Measurements from ENCODE around the gene RGS5.
"Not testable (repeated sequence)": the region's sequence is repeated elsewhere in the genome, so short reads cannot be mapped to it uniquely, and the experiment has no call there.

RGS5 gene
- 0.17 to 0.82 reads per million in 2 donors for total RNA-seq

- DNase-seq = no peak
These were observed at the start of gene RGS5 for GRCh38 chr1:163202833-163203451. Gene RGS5, minus strand, starts transcription at chr1:163202916. Its CDS starts 81 bp downstream, at chr1:163202835.

- DNase-seq = no peak
These were observed 47.8 kb upstream of the RGS5 start for GRCh38 chr1:163250382-163250974.

DNA sequence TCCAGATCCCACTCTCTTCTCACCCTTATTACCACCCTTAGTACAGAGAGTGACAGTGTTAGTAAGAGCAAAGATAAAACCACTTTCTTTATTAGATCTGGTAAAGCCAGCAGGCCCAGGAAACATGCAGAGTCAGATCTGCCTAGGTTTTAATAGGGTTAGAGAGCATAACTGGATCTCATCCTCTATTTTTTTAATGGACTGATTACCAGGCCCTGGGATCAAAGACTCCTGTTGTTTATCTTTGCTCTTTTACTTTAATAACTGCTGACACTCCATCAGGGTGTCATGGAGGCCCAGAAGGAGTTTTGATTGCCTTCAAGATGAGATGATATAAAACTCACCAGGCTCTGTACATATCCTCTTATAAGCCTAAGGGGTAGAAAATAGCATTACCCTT, 45.3 kb upstream of the RGS5 start:
- DNase-seq = no peak

DNA sequence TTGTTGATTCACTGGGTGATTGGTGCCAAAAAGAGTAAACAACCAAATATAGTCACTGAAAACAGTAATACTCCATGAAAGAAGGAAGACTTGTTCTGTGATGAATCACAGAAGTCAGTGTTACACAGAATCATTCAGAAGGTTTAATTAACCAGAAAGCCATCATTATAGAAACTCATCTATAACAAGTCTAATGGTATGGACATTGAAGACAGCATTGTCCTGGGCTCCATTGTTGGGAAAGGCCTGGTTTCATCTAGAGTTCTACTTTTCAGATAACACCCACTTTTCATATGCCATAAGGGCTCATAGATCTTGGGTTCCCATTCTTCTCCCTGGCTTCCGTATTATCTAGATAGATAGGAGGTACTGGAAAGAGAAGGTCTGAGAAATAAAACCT, 41.9 kb upstream of the RGS5 start:
- not testable (repeated sequence) for DNase-seq

GRCh38 chr1:163241746-163242145, 39.0 kb upstream of the RGS5 start:
- DNase-seq = no peak

DNA sequence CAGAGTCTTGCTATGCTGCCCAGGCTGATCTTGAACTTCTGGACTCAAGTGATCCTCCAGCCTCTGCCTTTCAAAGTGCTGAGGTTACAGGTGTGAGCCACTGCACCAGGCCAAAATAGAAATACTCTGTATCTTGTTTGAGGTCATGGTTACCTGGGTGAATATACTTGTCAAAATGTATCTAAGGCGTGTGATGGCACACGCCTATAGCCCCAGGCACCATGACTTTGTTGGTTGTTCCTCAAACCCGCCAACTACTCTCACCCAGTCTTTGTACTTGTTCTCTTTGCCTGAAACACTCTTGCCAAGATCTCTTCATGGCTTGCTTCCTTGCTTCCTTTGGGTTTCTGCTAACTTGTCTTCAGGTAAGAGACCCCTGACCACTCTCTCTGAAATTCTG, 38.0 kb upstream of the RGS5 start:
- no peak for DNase-seq

DNA sequence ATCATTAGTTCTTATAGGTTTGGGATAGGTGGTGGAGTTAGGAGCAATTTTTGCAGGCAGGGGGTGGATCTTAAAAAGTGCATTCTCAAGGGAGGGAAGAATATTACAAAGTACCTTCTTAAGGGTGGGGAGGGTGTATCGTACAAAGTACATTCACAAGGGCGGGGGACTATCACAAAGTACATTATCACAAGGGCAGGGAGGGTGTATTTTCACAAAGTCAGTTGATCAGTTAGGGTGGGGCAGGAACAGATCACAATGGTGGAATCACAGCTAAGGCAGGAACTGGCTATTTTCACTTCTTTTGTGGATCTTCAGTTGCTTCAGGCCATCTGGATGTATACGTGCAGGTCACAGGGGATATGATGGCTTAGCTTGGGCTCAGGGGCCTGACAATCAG, 30.9 kb upstream of the RGS5 start:
- not testable (repeated sequence) for DNase-seq

DNA sequence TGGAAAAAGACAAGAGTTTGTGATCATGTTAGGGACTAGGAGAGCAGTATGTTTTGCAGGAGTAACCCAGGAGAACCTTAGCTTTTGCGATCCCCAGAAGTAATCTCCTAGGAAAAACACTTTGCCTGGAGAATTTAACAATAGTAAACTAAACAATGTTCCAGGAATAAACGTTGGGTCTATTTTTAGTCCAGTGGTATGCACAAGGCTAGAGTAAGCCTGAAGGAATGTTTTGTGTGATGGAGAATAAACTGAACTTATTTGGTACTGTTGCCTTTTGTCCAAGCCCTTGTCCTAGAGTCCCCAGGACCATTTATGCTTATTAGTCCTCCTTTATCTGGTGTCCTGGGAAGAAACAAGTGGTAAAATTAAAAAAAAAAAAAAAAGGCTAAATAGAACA, 28.7 kb upstream of the RGS5 start:
- DNase-seq = no peak

DNA sequence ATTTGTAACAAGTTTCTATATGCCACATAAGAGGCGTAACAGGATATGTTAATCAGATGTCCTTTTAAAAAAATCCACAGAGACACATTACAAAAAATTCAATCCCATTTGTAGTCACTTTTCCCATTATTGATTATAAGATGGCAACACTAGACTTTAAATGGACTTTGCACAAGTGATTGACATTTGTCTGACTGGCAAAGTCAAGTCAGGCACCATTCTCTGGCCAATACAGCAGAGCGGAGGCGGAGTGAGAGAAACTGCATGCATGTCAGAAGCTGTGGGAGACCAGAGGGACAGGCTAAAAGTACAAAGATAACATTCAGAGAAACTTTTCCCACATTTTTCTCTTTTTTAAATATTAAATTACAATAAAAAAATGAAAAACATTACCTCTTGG, 28.1 kb upstream of the RGS5 start:
- DNase-seq = no peak

- not testable (repeated sequence) for DNase-seq
These were observed 25.6 kb upstream of the RGS5 start for GRCh38 chr1:163228271-163228670.

DNA sequence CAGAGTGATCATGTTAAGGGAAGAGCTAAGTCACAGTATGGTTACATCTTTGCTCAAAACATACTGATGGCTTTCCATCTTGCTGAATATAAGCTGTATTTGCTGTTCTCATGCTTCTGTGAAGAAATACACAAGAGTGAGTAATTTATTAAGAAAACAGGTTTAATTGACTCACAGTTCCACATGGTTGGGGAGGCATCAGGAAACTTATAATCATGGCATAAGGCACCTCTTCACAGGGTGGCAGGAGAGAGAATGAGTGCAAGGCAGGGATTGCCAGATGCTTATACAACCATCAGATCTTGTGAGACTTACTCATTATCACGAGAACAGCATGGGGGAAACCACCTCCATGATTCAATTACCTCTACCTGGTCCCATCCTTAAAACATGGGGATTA, 24.4 kb upstream of the RGS5 start:
- DNase-seq = no peak

- no peak for DNase-seq
These were observed 10.9 kb upstream of the RGS5 start for GRCh38 chr1:163213626-163214025.

GRCh38 chr1:163211667-163212066, 9.0 kb upstream of the RGS5 start:
- DNase-seq = no peak

DNA sequence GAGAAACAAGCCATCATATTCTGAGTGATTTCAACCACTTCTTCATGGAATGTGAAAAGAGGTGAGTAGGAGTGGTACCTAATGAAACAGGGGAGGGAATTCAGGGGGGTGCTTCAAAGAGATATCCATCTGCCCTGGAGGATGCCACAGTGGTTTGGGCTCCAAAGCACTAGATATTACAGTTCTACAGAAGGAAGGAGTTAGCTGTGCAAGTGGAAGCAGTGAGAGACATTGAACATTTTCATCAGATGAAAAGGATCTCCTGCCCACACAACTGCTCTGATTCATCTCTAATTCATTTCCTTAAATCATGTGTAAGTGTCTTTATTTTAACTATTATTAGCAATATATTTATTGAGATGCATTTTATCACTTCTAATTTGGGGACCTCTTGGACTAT, 2.8 kb upstream of the RGS5 start:
- no peak for DNase-seq

- DNase-seq = no peak
These were observed 845 bp upstream of the RGS5 start for GRCh38 chr1:163203561-163203960.

DNA sequence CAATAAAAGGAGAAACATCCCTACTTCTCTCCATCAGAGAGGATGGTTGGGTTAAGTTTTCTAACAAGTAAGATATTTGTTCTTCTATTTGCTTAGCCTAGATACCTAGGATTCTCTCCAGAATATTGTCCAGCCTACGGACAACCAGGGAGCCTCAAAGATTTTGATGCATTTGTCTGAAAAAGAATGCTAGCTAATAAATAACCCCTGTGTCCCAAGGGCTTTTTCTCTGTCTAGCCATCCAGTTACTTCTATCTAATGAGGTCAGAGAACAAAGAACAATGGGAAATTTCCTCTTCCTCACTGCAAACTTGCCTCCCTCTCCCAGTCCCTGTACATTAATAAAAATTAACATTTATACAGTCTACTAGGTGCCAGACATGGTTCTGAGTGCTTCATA, 810 bp downstream of the RGS5 start:
- no peak for DNase-seq

DNA sequence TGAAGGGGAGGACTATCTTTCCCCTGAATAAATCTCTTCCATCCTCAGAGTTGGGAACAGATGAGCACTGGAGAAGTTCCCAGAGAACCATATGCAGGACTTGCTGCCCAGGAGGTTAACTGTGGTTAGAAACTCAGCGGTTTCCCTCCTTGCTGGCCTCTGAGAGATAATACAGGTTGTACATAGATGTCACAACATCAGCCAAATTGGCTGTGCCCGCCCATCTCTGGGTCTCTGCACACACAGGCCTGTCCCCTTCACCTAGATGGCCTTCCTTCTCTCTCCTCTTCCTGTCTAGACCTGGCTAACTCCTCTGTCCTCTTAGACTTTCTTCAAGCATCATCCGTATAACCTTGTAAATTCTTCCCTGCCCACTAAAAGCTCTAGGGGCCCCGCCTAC, 5.7 kb downstream of the RGS5 start:
- DNase-seq = no peak

DNA sequence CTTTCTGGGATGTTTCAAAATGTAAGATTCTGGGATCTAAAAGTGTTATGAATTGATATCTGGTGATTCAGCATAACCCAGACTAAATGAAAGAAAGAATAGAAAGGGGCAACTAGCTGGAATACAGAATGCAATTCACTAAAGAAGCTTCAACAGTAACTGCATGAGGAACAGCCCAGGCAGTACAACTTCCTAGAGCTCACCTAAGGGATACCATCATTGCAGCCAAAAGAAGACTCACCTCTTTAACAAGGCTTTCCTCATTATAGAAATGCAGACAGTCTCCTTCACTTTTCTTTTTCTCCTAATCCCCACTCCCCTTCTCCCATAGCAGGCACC, 6.3 kb downstream of the RGS5 start:
- DNase-seq = no peak

DNA sequence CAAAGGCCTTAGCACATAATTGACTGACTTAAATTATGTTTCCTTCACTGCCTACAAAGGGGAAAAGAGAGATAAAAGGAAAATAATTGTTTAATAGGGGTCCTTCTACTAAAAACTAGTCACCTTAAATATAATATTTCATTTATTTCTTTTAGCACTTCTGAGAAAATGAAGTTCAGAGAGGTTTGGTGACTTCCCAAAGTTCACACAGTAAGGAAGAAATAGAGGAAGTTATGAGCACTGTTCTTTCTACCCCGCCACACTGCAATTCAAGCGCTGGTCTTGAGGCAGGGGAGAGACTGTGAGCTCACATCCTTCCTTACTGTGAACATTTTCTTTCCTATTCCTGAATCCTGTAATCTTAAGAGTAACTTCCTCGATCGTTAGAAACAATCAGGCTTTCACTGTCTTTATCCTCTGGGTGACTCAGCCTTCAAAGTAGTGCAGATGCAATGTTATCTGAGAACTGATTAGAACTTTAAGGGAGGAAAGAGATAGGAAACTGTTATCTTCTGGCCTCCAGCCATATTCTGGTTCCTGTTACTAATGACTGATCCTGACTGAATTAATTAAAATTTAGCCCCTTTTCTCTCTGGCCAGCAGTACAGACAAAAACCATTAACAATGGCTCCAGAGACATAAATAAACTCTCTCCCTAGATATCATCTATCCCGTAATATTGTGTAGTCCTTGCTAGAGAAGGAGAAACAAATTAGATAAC, 6.8 kb downstream of the RGS5 start:
- DNase-seq = no peak

DNA sequence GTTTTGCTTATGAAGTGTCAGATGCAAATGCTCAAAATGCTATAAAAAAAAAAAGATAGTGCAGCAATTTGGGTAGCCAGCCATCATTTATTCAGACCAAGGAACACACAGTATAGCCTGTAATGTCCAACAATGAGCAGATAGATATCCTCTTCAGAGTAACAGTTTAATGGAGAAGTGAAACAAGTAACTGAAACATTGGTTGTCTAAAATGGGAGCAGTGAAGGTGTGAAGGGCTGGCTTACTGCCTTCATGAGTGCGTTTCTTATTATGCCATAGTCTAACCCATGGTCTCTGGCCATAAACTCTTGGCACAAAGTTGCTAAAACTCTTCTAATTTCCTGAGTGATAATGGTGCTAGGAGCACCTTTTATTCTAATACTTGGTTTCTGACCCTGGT, 11.4 kb downstream of the RGS5 start:
- DNase-seq = no peak

GRCh38 chr1:163188947-163189346, 13.8 kb downstream of the RGS5 start:
- no peak for DNase-seq

DNA sequence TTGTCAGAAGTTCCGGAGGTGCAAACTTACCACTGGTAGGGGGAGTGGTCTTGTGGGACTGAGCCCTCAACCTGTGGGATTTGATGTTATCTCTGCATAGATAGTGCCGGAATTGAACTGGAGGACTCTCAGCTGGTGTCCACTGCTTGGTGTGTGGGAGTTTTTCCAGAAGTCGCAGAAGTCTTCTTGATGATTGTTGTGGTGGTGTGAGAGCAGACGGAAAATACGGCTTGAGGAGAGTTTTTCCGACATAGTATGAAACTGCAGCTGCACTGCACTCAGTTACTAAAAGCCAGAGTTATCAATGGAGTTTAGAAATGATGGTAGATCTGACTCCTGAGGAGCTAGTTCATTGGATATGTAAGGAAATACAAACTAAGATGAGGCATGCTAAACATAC, 14.9 kb downstream of the RGS5 start:
- no peak for DNase-seq

DNA sequence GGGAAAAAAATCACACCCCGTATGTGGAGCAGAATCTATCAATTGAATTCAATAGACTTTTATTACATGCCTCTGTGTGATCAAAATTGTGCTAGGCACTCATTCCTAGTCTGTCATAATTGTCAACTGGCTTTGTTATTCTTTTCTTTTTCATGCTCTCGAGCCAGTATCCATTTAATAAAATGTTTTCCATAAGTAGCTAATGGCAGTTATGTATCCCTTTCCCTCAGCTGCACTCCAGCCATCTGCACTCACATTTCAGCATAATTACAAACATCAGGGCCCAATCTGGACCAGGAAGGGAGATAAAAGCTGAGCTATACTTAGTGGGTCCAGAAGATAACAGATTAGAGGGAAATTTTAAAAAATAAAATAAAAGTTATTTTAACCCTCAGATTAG, 15.9 kb downstream of the RGS5 start:
- no peak for DNase-seq

DNA sequence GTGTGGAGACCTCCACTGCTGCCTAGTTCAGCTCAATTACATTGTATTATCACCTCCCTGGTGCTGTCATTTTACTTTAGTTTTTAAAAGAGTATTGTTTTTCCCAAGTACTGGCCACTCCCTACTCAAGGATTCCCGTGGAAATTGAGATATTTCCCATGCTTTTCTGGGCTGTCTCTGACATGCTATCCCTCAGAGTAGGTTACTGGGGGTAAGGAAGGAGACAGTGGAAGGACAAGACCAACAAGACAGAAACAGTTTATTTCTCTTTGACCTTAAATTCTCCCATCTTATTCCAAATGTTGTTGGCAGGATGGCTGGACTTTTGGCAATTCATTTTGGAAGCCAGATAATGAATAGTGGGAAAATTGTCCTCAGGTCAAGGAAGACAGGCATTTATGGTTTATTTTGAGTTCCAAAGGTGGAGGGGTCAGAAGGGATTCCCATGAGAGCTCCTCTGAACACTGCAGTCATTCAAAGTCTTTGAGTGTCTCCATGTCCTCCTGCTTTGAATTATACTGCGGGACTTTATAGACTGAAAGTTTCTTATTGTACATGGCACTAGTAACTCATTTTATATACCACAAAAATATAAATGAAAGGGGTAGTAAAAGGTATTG, 20.3 kb downstream of the RGS5 start:
- no peak for DNase-seq

Data from activated gamma-delta T cell (primary cell).